GM18499 (cell line): ENCODE data around the gene GSX1.
"Not testable (repeated sequence)": the region's sequence is repeated elsewhere in the genome, so short reads cannot be mapped to it uniquely, and the experiment has no call there.

Experiments used
- ATAC-seq: cut with Tn5 transposase; IDR thresholded peaks from one replicate; pipeline ENCODE4 v1.9.1; 2021; ENCODE audit warnings: moderate number of reproducible peaks; ENCODE audit not compliant: insufficient read depth, unreplicated experiment

The GSX1 gene

GRCh38 chr13:27792393-27793218 is at the start of gene GSX1:
GSX1 (plus strand) TSS chr13:27792483; CDS start chr13:27792691, 208 bp downstream.
- no peak for ATAC-seq

GRCh38 chr13:27744801-27745200 is 47.5 kb upstream of the GSX1 start:
- ATAC-seq = no peak

GRCh38 chr13:27745301-27745700 is 47.0 kb upstream of the GSX1 start:
- ATAC-seq = no peak

GRCh38 chr13:27748143-27748542 is 44.1 kb upstream of the GSX1 start:
- ATAC-seq = not testable (repeated sequence)

- ATAC-seq = no peak
Measured at GRCh38 chr13:27751953-27752532, 40.2 kb upstream of the GSX1 start.

GRCh38 chr13:27765650-27766049 is 26.6 kb upstream of the GSX1 start:
- no peak for ATAC-seq

- no peak for ATAC-seq
Measured at GRCh38 chr13:27770809-27771208, 21.5 kb upstream of the GSX1 start.

- no peak for ATAC-seq
Measured at GRCh38 chr13:27772651-27773425, 19.4 kb upstream of the GSX1 start.

GRCh38 chr13:27774169-27774568 is 18.1 kb upstream of the GSX1 start:
- ATAC-seq = no peak

- no peak for ATAC-seq
Measured at GRCh38 chr13:27774651-27775050, 17.6 kb upstream of the GSX1 start.

GRCh38 chr13:27775943-27776342 is 16.3 kb upstream of the GSX1 start:
- ATAC-seq = no peak

- ATAC-seq = no peak
Measured at GRCh38 chr13:27782151-27782550, 10.1 kb upstream of the GSX1 start.

- ATAC-seq = no peak
Measured at GRCh38 chr13:27783111-27783510, 9.2 kb upstream of the GSX1 start.

- no peak for ATAC-seq
Measured at GRCh38 chr13:27788271-27788670, 4.0 kb upstream of the GSX1 start.

- no peak for ATAC-seq
Measured at GRCh38 chr13:27789153-27789494, 3.2 kb upstream of the GSX1 start.

- ATAC-seq = no peak
Measured at GRCh38 chr13:27789495-27790303, 2.6 kb upstream of the GSX1 start.

GRCh38 chr13:27790523-27790922 is 1.8 kb upstream of the GSX1 start:
- no peak for ATAC-seq

GRCh38 chr13:27791146-27791900 is 960 bp upstream of the GSX1 start:
- no peak for ATAC-seq

- no peak for ATAC-seq
Measured at GRCh38 chr13:27791901-27792392, 336 bp upstream of the GSX1 start.
